HepG2 (cell line): ENCODE measurements around the gene NDC1. TPM values are rescaled to one million over a fixed set of nuclear protein-coding genes. Genes with fewer than 3 reads are reported as not detected.
A peak's percentile ranks its signal among the peaks of the same experiment; 100 is the strongest.

ENCODE experiments used
- ATAC-seq: fragments of 200-7000 bp; cut with Tn5 transposase; 3 replicates; pipeline ENCODE4 v1.9.1; 2020; ENCODE audit warnings: mild to moderate bottlenecking, moderate library complexity
- BruUV-seq: library from RNA; stranded (reverse); fragments of 400-500 nt; replicated peaks from 2 replicates; lab custom pipeline; 2021; lab: Mats Ljungman, UMichigan
- CTCF ChIA-PET: fragments of 300-600 bp; formaldehyde crosslinking; extraction: SDS; loops from one replicate; lab custom pipeline; 2021; ENCODE audit warnings: low total read pairs, inconsistent platforms, low intra/inter-chr PET ratio; lab: Yijun Ruan, JAX
- POLR2A ChIA-PET: fragments of 350-600 bp; sonication (Branson Sonifier 250); formaldehyde crosslinking; loops from one replicate; lab custom pipeline; 2020; ENCODE audit warnings: antibody characterized with exemption, inconsistent platforms; lab: Yijun Ruan, JAX
- DNase-seq: peaks from one replicate; pipeline ENCODE4 v3.0.0-alpha.2; 2015; ENCODE audit warnings: low spot score
- FAIRE-seq: peaks from 3 replicates; lab custom pipeline; 2011; peaks lifted over from hg19 to GRCh38; lab: Jason Lieb, UNC
- H2AFZ ChIP-seq: one replicate; pipeline ENCODE4 v1.6.1; 2011; ENCODE audit warnings: low read length, inconsistent platforms
- H3K27ac ChIP-seq: fragments of 300-600 bp; 3 replicates; pipeline ENCODE4 v1.8.0; 2011; ENCODE audit warnings: mixed run types, mild to moderate bottlenecking, mixed read lengths, low read length, inconsistent platforms; ENCODE audit not compliant: insufficient read depth; ENCODE audit errors: extremely low read length
- H3K27me3 ChIP-seq, 2 experiments: fragments of 200-600 bp in 1 of 2; 2 replicates in 1 of 2; 3 replicates in 1 of 2; pipeline versions ENCODE4 v1.6.0 to v1.8.0; 2011; ENCODE audit warnings: low read length in 2 of 2, mild to moderate bottlenecking in 2 of 2, moderate library complexity in 2 of 2, inconsistent platforms in 1 of 2; ENCODE audit not compliant: insufficient read depth in 2 of 2, control insufficient read depth in 1 of 2
- H3K36me3 ChIP-seq, 2 experiments: fragments of 200-600 bp in 1 of 2; replicated peaks in 1 of 2; 2 replicates in 1 of 2; 3 replicates in 1 of 2; pipeline versions ENCODE4 v1.5.1 to v1.8.0; 2011; ENCODE audit warnings: low read length in 2 of 2, inconsistent platforms in 1 of 2; ENCODE audit not compliant: insufficient read depth in 2 of 2, control insufficient read depth in 1 of 2
- H3K4me1 ChIP-seq: 2 replicates; pipeline ENCODE4 v1.5.1; 2012; ENCODE audit warnings: low read length, inconsistent platforms; ENCODE audit not compliant: insufficient read depth
- H3K4me2 ChIP-seq: 2 replicates; pipeline ENCODE4 v1.6.0; 2011; ENCODE audit warnings: low read depth, low read length, inconsistent platforms
- H3K4me3 ChIP-seq, 3 experiments: fragments of 200-600 bp in 1 of 3; sonication (generic), shearing (Covaris generic) in 1 of 3; replicated peaks in 1 of 3; 2 replicates each; pipeline ENCODE4 v1.5.1; 2011 to 2016; ENCODE audit warnings: low read length in 3 of 3, inconsistent platforms in 2 of 3, low read depth in 2 of 3, mild to moderate bottlenecking in 2 of 3, control low read depth in 1 of 3, mixed read lengths in 1 of 3; ENCODE audit not compliant: insufficient read depth in 1 of 3
- H3K79me2 ChIP-seq: one replicate; pipeline ENCODE4 v1.6.1; 2011; ENCODE audit warnings: low read length, inconsistent platforms; ENCODE audit not compliant: insufficient read depth
- H3K9ac ChIP-seq: 2 replicates; pipeline ENCODE4 v1.6.0; 2011; ENCODE audit warnings: mild to moderate bottlenecking, low read depth, low read length, inconsistent platforms; ENCODE audit not compliant: insufficient read depth
- H3K9me3 ChIP-seq: 2 replicates; pipeline ENCODE4 v1.5.1; 2012; ENCODE audit warnings: mild to moderate bottlenecking, low read length
- H4K20me1 ChIP-seq: 2 replicates; pipeline ENCODE4 v1.6.0; 2011; ENCODE audit warnings: inconsistent platforms, mild to moderate bottlenecking, low read length, moderate library complexity; ENCODE audit not compliant: insufficient read depth
- EZH2 ChIP-seq: conservative IDR thresholded peaks from 2 replicates; pipeline ENCODE4 v1.6.1; 2012; ENCODE audit warnings: mild to moderate bottlenecking, low read depth, low read length, moderate library complexity
- KAT8 ChIP-seq: IDR thresholded peaks from 2 replicates; pipeline ENCODE4 v1.6.1; 2016; ENCODE audit warnings: missing genetic modification reagents, missing compliant biosample characterization
- TCF7 ChIP-seq: sonication (generic); IDR thresholded peaks from 2 replicates; pipeline ENCODE4 v1.6.1; 2016; ENCODE audit warnings: antibody characterized with exemption, low read depth
- ZFP36 ChIP-seq: fragments of 150-350 bp; IDR thresholded peaks from 2 replicates; pipeline ENCODE4 v1.6.1; 2018; ENCODE audit warnings: borderline replicate concordance, low read length, low read depth; ENCODE audit not compliant: partially characterized antibody
- ZNF138 ChIP-seq: sonication (generic); formaldehyde crosslinking; IDR thresholded peaks from 2 replicates; pipeline ENCODE4 v1.5.0; 2020; ENCODE audit warnings: mild to moderate bottlenecking, low read depth, missing genetic modification reagents
- WGBS: methylation state at CpG from one replicate; pipeline ENCODE4 v1.1.6; 2017; ENCODE audit warnings: low lambda C conversion rate; 5-methylcytosine and 5-hydroxymethylcytosine counted together
- in situ Hi-C: cut with HindIII; loops from 2 replicates; pipeline ENCODE4 v1.10.0; 2017; ENCODE audit warnings: low pct_unique_long_range_greater_than_20kb; ENCODE audit not compliant: extremely low pct_ligation_motif_present
- intact Hi-C: fragments of 100-400 bp; cut with micrococcal nuclease; formaldehyde crosslinking; loops from one replicate; pipeline ENCODE4 v1.10.0; 2022; ENCODE audit not compliant: unreplicated experiment
- polyA plus RNA-seq, 8 experiments: library from polyadenylated mRNA; depleted of rRNA in 3 of 8; stranded (reverse) in 7 of 8; unstranded in 1 of 8; fragments of >200 nt; fragmentation: Illumina TruSeq in 4 of 8; extraction: Trizol in 4 of 8; gene quantifications; 2 replicates each; pipeline versions ENCODE4 v1.2.1 to v1.2.3, GENCODE V29; 2011 to 2016; ENCODE audit warnings: low read depth in 4 of 8, missing spikeins in 1 of 8, mixed read lengths in 1 of 8; ENCODE audit not compliant: insufficient read depth in 1 of 8
- total RNA-seq, 5 experiments: library from RNA; depleted of rRNA; stranded (reverse); fragments of >200 nt; fragmentation: Illumina TruSeq; extraction: Trizol; gene quantifications; 2 replicates each; pipeline ENCODE4 v1.2.3, GENCODE V29; 2016; ENCODE audit warnings: low read depth in 1 of 5
- TF ChIP-seq, protein P1 (sequence below): sonication (generic); formaldehyde crosslinking; IDR thresholded peaks from 2 replicates; pipeline ENCODE4 v1.4.0; 2020; ENCODE audit warnings: missing genetic modification reagents; ENCODE audit errors: not compliant biosample characterization
- TF ChIP-seq, protein P2 (sequence below): sonication (generic); formaldehyde crosslinking; IDR thresholded peaks from 2 replicates; pipeline ENCODE4 v1.8.1; 2023; ENCODE audit warnings: missing genetic modification reagents, mild to moderate bottlenecking, borderline replicate concordance
- TF ChIP-seq, protein P3 (sequence below): sonication (generic); formaldehyde crosslinking; IDR thresholded peaks from 2 replicates; pipeline ENCODE4 v1.8.1; 2023; ENCODE audit warnings: mild to moderate bottlenecking, moderate library complexity, missing genetic modification reagents

The NDC1 gene
- total and polyA plus RNA-seq, 2 of the 13 experiments (the other 11 are each of a cell fraction or from before 2014, with no cell fraction given), result 38.1 to 50.9 TPM

DNA sequence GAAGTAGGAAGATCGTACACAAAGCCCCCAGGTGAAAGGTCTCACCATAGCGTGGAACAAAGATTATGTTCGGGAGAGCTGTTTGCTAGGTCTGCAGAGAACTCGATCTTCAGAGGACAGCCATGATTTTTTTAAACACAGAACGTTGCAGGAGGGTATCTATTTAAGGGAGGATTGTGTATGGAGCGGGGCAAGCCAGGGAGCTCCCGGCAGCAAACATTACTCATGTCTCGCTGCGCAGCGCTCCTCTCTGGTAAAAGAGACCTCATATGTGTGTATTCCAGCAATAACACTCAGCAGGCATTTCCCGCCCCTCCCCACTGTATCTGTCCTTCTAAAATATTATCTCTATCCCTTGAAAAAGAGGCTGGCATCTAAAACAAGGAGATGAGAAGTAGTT is 101.8 kb downstream of the NDC1 start:
- H3K27ac ChIP-seq, result no peak overlapping the region

DNA sequence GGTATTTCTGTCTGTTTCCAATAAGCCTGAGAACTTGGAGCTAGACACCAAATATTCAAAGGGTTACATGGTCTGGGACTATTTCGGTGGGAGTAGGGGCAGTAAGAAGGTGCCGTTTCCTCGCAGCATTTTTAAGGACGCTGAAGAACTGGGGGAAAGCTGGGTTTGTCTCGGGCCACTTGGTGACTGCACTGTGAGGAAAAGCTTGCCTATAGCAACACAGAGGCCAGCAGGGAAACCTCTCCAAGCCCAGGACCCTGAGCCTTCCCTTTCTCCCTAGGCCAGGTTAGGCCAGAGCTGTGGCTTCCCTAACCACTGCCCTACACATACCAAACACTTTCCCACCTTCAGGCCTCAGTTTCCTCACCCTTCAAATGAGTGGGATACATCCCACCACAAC is 102.4 kb downstream of the NDC1 start:
- H3K36me3 ChIP-seq, result no peaks in the 10 kb centered on the region
- no peak overlapping the region for H2AFZ ChIP-seq
- in situ Hi-C loops (no loop called here), intact Hi-C loops (no loop called here)
- ATAC-seq, result no peak
- CTCF ChIA-PET, result no interaction called here
- DNase-seq, result no peak
- POLR2A ChIA-PET, result no interaction called here
- WGBS, result 0% methylated on average over 4 of the region's 5 CpGs
- no peak for FAIRE-seq
- no peak overlapping the region for H3K27ac ChIP-seq
- no peaks in the 10 kb centered on the region for H4K20me1 ChIP-seq
- no peaks in the 10 kb centered on the region for H3K9me3 ChIP-seq
- BruUV-seq, result no TSS peak
- TF ChIP-seq, protein P1, sequence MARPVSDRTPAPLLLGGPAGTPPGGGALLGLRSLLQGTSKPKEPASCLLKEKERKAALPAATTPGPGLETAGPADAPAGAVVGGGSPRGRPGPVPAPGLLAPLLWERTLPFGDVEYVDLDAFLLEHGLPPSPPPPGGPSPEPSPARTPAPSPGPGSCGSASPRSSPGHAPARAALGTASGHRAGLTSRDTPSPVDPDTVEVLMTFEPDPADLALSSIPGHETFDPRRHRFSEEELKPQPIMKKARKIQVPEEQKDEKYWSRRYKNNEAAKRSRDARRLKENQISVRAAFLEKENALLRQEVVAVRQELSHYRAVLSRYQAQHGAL (CRISPR knock-in tag), result no peak
- TF ChIP-seq, protein P2, sequence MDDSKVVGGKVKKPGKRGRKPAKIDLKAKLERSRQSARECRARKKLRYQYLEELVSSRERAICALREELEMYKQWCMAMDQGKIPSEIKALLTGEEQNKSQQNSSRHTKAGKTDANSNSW (CRISPR knock-in tag), result no peak
- TF ChIP-seq ZFP36 (no peak), TCF7 (no peak), ZNF138 (CRISPR knock-in tag) (no peak)
- TF ChIP-seq, protein P3, sequence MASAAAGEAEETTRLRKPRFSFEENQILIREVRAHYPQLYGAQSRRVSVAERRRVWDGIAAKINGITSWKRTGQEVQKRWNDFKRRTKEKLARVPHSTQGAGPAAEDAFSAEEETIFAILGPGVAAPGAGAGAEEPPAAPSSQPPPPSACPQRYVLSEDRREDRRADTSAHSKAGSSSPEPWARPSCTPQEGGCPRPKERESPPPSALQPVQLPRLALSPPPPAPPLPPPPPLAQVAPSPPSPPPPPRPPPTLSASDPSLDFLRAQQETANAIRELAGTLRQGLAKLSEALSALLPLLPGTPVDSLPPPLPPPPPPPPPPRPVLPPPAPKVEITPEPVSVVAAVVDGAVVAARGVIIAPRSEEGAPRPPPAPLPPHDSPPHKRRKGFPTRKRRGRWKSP (CRISPR knock-in tag), result no peak
- no peaks in the 10 kb centered on the region for H3K79me2 ChIP-seq
- H3K27me3 ChIP-seq, result peaks cover 5 to 88% of the 10 kb centered on the region in 2 experiments
- H3K9ac ChIP-seq, result no peak overlapping the region
- peaks cover 14% of the 10 kb centered on the region for H3K4me1 ChIP-seq
- no peak overlapping the region for H3K4me2 ChIP-seq
- H3K4me3 ChIP-seq, result no peak overlapping the region

More for the DNA sequence above, 101.8 kb downstream of the NDC1 start:
- no peak for DNase-seq
- WGBS, result 28% methylated on average over 11 of the region's 11 CpGs
- no TSS peak for BruUV-seq
- Histone ChIP-seq H3K79me2 (no peaks in the 10 kb centered on the region), H3K36me3 (no peaks in the 10 kb centered on the region), H4K20me1 (no peaks in the 10 kb centered on the region), H3K4me1 (peaks cover 20% of the 10 kb centered on the region), H2AFZ (no peak overlapping the region), H3K4me2 (no peak overlapping the region), H3K9me3 (no peaks in the 10 kb centered on the region), H3K27me3 (peaks cover 5 to 82% of the 10 kb centered on the region in 2 experiments), H3K4me3 (no peak overlapping the region), H3K9ac (no peak overlapping the region)
- FAIRE-seq, result no peak
- TF ChIP-seq KAT8 (CRISPR knock-in tag), result no peak
- TF ChIP-seq EZH2, result 0 out of 2 replicates have a peak, but pooled peaks have one; percentile 6
- ChIA-PET CTCF (no interaction called here), POLR2A (no interaction called here)
- ATAC-seq, result no peak
- intact Hi-C loops, result no loop called here
- in situ Hi-C loops, result no loop called here
